Parathyroid adenoma (tissue), 2 donors: ENCODE measurements around the gene FYTTD1.
"Not testable (repeated sequence)": the region's sequence is repeated elsewhere in the genome, so short reads cannot be mapped to it uniquely, and the experiment has no call there.

Experiments
- H2AFZ ChIP-seq: fragments of 300-600 bp; sonication (generic); one replicate; pipeline ENCODE4 v1.7.0; 2017; ENCODE audit warnings: antibody characterized with exemption, mild to moderate bottlenecking
- H3K27ac ChIP-seq: fragments of 300-600 bp; sonication (generic); one replicate; pipeline ENCODE4 v1.7.0; 2017
- H3K27me3 ChIP-seq: fragments of 300-600 bp; sonication (generic); one replicate; pipeline ENCODE4 v1.7.0; 2017; ENCODE audit warnings: low read length; ENCODE audit not compliant: control insufficient read depth, insufficient read depth
- H3K36me3 ChIP-seq: fragments of 300-600 bp; sonication (generic); one replicate; pipeline ENCODE4 v1.7.0; 2017; ENCODE audit warnings: low read length; ENCODE audit not compliant: control insufficient read depth, insufficient read depth
- H3K4me1 ChIP-seq: fragments of 300-600 bp; sonication (generic); one replicate; pipeline ENCODE4 v1.7.0; 2017; ENCODE audit warnings: control low read depth
- H3K4me2 ChIP-seq: fragments of 300-600 bp; sonication (generic); one replicate; pipeline ENCODE4 v1.7.0; 2017; ENCODE audit warnings: low read length
- H3K4me3 ChIP-seq: fragments of 300-600 bp; sonication (generic); one replicate; pipeline ENCODE4 v1.7.0; 2017; ENCODE audit warnings: low read depth, low read length
- H3K79me2 ChIP-seq: fragments of 300-600 bp; sonication (generic); one replicate; pipeline ENCODE4 v1.7.0; 2017; ENCODE audit warnings: control low read depth
- H3K9ac ChIP-seq: fragments of 300-600 bp; sonication (generic); one replicate; pipeline ENCODE4 v1.7.0; 2017; ENCODE audit warnings: mild to moderate bottlenecking
- H3K9me3 ChIP-seq: fragments of 300-600 bp; sonication (generic); one replicate; pipeline ENCODE4 v1.7.0; 2017; ENCODE audit warnings: low read length; ENCODE audit not compliant: control insufficient read depth
- CTCF ChIP-seq: fragments of 300-600 bp; sonication (generic); IDR thresholded peaks from one replicate; pipeline ENCODE4 v1.7.0; 2017; ENCODE audit warnings: antibody characterized with exemption, mild to moderate bottlenecking
- donor health status: primary hyperparathyroidism.

Gene FYTTD1

DNA sequence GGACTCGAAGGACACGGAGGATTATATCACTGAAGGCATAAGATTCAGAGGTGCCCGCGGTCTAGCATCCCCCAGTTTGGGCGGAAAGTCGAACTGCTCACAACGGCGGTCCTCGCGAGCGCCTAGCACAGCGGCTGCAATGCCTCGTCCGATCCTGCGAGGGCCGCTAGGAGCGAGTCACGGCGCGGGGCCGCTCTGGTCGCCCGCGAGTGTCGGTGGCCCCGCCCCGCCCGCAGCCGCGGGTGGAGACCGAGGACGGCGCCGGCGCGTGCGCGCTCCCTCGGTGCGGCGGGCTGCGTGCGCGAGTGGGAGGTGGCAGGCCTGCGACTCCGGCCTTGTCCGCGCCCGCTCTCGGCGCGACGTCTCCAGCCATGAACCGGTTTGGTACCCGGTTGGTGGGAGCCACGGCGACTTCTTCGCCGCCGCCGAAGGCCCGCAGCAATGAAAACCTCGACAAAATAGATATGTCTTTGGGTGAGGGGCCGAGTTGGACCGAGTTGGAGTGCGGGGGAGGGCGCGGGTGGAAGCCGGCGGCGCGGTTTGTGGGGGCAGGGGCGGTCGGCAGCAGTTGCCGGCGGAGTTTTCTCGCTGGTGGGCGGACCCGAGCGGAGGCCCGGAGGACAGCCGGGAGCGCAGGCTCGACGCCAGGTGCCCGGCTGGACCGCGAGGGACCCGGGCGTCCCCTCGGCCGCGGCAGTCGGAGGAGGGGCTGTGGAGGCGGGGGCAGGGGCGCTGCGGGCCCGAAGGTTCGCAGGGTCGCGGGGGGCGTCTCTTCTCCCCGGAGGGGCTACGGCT is at the start of gene FYTTD1:
Gene FYTTD1 (plus strand): TSS at position 283 of the 795 bp plus-strand sequence. CDS start 89 bp downstream, at position 372.
- Histone ChIP-seq H3K9me3 (no peaks in the 10 kb centered on the region), H3K4me1 (no peaks in the 10 kb centered on the region), H3K4me3 (peak within 1 kb of the TSS; percentile 86), H3K27ac (peak within 1 kb of the TSS; percentile 91), H3K4me2 (peak within 1 kb of the TSS; percentile 99), H3K27me3 (no peaks in the 10 kb centered on the region), H2AFZ (peak within 1 kb of the TSS; percentile 96), H3K79me2 (peaks cover 17% of the 10 kb centered on the region), H3K36me3 (no peaks in the 10 kb centered on the region), H3K9ac (peak within 1 kb of the TSS; percentile 22)
- TF ChIP-seq CTCF: peak; percentile 42

GRCh38 chr3:197700095-197700494 is 49.6 kb upstream of the FYTTD1 start:
- no peaks in the 10 kb centered on the region for H3K4me1 ChIP-seq
- H3K36me3 ChIP-seq: no peaks in the 10 kb centered on the region
- no peak overlapping the region for H3K4me2 ChIP-seq
- no peak overlapping the region for H3K9ac ChIP-seq
- no peaks in the 10 kb centered on the region for H3K27me3 ChIP-seq
- no peak overlapping the region for H3K27ac ChIP-seq
- no peak overlapping the region for H2AFZ ChIP-seq
- no peak for TF ChIP-seq CTCF
- no peaks in the 10 kb centered on the region for H3K9me3 ChIP-seq
- H3K4me3 ChIP-seq: no peak overlapping the region
- H3K79me2 ChIP-seq: no peaks in the 10 kb centered on the region

GRCh38 chr3:197701841-197702240 is 47.8 kb upstream of the FYTTD1 start:
- Histone ChIP-seq H3K4me2 (no peak overlapping the region), H3K27ac (no peak overlapping the region), H3K9ac (no peak overlapping the region), H3K79me2 (no peaks in the 10 kb centered on the region), H3K36me3 (no peaks in the 10 kb centered on the region), H2AFZ (no peak overlapping the region), H3K4me3 (no peak overlapping the region), H3K9me3 (no peaks in the 10 kb centered on the region), H3K27me3 (no peaks in the 10 kb centered on the region), H3K4me1 (no peaks in the 10 kb centered on the region)
- no peak for TF ChIP-seq CTCF

DNA sequence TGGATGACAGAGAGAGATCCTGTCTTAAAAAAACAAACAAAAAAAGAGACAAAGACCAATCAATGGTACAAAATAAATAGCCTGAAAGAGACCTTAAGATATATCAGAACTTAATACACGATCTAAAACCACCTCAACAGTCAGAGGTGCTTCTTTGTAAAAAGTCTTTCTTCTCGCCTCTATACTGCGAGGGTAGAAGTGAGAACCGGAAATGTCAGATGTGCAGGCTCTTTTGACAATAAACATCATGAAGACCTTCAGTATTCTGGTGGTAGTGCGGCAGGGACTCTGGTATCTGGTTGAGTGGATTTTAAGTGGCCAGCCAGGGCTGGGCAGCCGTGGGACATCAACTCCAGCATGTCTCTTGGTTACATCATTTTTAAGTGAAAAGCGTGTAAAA is 43.0 kb upstream of the FYTTD1 start:
- H2AFZ ChIP-seq: no peak overlapping the region
- H3K79me2 ChIP-seq: no peaks in the 10 kb centered on the region
- no peaks in the 10 kb centered on the region for H3K27me3 ChIP-seq
- H3K27ac ChIP-seq: no peak overlapping the region
- H3K4me2 ChIP-seq: no peak overlapping the region
- no peak for TF ChIP-seq CTCF
- H3K36me3 ChIP-seq: no peaks in the 10 kb centered on the region
- no peaks in the 10 kb centered on the region for H3K4me1 ChIP-seq
- no peaks in the 10 kb centered on the region for H3K9me3 ChIP-seq
- no peak overlapping the region for H3K4me3 ChIP-seq
- H3K9ac ChIP-seq: no peak overlapping the region

- H3K27me3 ChIP-seq: no peaks in the 10 kb centered on the region
- peaks cover 3% of the 10 kb centered on the region for H3K79me2 ChIP-seq
- no peak for TF ChIP-seq CTCF
- H3K4me2 ChIP-seq: no peak overlapping the region
- no peak overlapping the region for H3K9ac ChIP-seq
- no peak overlapping the region for H2AFZ ChIP-seq
- peaks cover 17% of the 10 kb centered on the region for H3K4me1 ChIP-seq
- H3K27ac ChIP-seq: no peak overlapping the region
- H3K4me3 ChIP-seq: no peak overlapping the region
- no peaks in the 10 kb centered on the region for H3K36me3 ChIP-seq
- no peaks in the 10 kb centered on the region for H3K9me3 ChIP-seq
These were observed 40.5 kb upstream of the FYTTD1 start for GRCh38 chr3:197709135-197709534.

DNA sequence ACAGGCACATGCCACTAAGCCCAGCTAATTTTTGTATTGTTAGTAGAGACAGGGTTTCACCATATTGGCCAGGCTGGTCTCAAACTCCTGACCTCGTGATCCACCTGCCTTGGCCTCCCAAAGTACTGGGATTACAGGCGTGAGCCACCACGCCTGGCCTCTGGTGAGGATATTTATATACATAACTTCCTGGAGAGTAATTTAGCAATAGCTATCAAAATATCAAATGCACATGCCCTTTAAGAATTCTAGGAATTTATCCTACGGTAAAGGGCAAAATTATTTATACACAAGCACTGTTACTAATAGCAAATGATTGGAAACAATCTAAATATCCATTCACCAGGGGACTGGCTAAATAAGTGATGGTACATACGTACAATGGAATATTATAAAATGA is 38.7 kb upstream of the FYTTD1 start:
- not testable (repeated sequence) for H3K4me3 ChIP-seq, H3K27me3 ChIP-seq, H3K27ac ChIP-seq, H3K36me3 ChIP-seq, H3K9ac ChIP-seq, H3K79me2 ChIP-seq, H2AFZ ChIP-seq, H3K9me3 ChIP-seq, H3K4me2 ChIP-seq
- peaks cover 19% of the 10 kb centered on the region for H3K4me1 ChIP-seq
